DND-41 (cell line): ENCODE measurements around the gene GCNT3.

ENCODE experiments used
- ATAC-seq: fragments of 200-7000 bp; cut with Tn5 transposase; 3 replicates; pipeline ENCODE4 v1.9.1; 2021; ENCODE audit warnings: low read depth; ENCODE audit not compliant: insufficient read depth
- DNase-seq: peaks from one replicate; pipeline ENCODE4 v3.0.0-alpha.2; 2020
- H2AFZ ChIP-seq: 2 replicates; pipeline ENCODE4 v1.6.0; 2012; ENCODE audit warnings: low read depth, low read length
- H3K27ac ChIP-seq: 2 replicates; pipeline ENCODE4 v1.5.1; 2012; ENCODE audit warnings: low read length, inconsistent platforms
- H3K27me3 ChIP-seq: fragments of 200-600 bp; sonication (generic); 2 replicates; pipeline ENCODE4 v1.6.0; 2012; ENCODE audit warnings: low read length, mild to moderate bottlenecking, inconsistent platforms; ENCODE audit not compliant: insufficient read depth, poor library complexity
- H3K36me3 ChIP-seq: 2 replicates; pipeline ENCODE4 v1.5.1; 2012; ENCODE audit warnings: low read length, inconsistent platforms; ENCODE audit not compliant: insufficient read depth
- H3K4me1 ChIP-seq: 2 replicates; pipeline ENCODE4 v1.5.1; 2012; ENCODE audit warnings: mild to moderate bottlenecking, low read length; ENCODE audit not compliant: insufficient read depth
- H3K4me2 ChIP-seq: 2 replicates; pipeline ENCODE4 v1.6.0; 2012; ENCODE audit warnings: mild to moderate bottlenecking, moderate library complexity, low read length, inconsistent platforms; ENCODE audit not compliant: insufficient read depth
- H3K4me3 ChIP-seq, 2 experiments: fragments of 200-600 bp in 1 of 2; shearing (Covaris generic) in 1 of 2; 2 replicates each; pipeline ENCODE4 v1.5.1; 2012 to 2016; ENCODE audit warnings: inconsistent platforms in 2 of 2, low read length in 2 of 2, mild to moderate bottlenecking in 2 of 2, low read depth in 1 of 2, moderate library complexity in 1 of 2
- H3K79me2 ChIP-seq: 2 replicates; pipeline ENCODE4 v1.6.0; 2012; ENCODE audit warnings: low read length, inconsistent platforms; ENCODE audit not compliant: insufficient read depth
- H3K9ac ChIP-seq: 2 replicates; pipeline ENCODE4 v1.6.0; 2012; ENCODE audit warnings: low read depth, mild to moderate bottlenecking, inconsistent platforms, low read length, moderate library complexity
- H3K9me3 ChIP-seq: 2 replicates; pipeline ENCODE4 v1.5.1; 2012; ENCODE audit warnings: low read length, moderate library complexity, mild to moderate bottlenecking, inconsistent platforms; ENCODE audit not compliant: insufficient read depth, severe bottlenecking
- H4K20me1 ChIP-seq: 2 replicates; pipeline ENCODE4 v1.6.0; 2012; ENCODE audit warnings: low read length; ENCODE audit not compliant: insufficient read depth
- CTCF ChIP-seq: IDR thresholded peaks from 2 replicates; pipeline ENCODE4 v1.5.1; 2012; ENCODE audit warnings: borderline replicate concordance, low read length, moderate library complexity, mild to moderate bottlenecking; ENCODE audit not compliant: poor library complexity, severe bottlenecking; ENCODE audit errors: extremely low read depth
- EZH2 ChIP-seq: IDR thresholded peaks from 3 replicates; pipeline ENCODE4 v1.6.1; 2012; ENCODE audit warnings: borderline replicate concordance, low read depth, mild to moderate bottlenecking, moderate library complexity, low read length, inconsistent platforms; ENCODE audit not compliant: severe bottlenecking

The GCNT3 gene

DNA sequence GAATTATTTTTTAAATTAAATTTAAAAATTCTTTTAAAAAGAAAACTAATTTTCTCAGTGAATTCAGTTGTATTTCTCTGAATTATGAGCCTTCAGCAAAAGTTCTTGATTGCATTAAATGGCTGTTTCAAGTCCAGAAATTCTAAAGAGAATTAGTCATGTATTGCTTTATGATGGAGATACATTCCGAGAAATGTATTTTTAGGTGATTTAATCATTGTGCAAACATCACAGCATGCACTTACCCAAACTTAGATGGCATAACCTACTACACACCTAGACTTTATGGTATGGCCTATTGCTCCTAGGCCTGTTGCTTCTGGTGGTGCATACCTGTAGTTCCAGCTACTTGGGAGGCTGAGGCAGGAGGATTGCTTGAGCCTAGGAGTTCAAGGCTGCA lies 44.3 kb upstream of the GCNT3 start:
- Histone ChIP-seq H3K4me3 (no peak overlapping the region), H3K4me1 (no peaks in the 10 kb centered on the region), H3K36me3 (no peaks in the 10 kb centered on the region), H3K27ac (no peak overlapping the region), H4K20me1 (no peaks in the 10 kb centered on the region), H3K9me3 (no peaks in the 10 kb centered on the region), H3K9ac (no peak overlapping the region), H2AFZ (no peak overlapping the region), H3K27me3 (no peaks in the 10 kb centered on the region), H3K4me2 (no peak overlapping the region), H3K79me2 (no peaks in the 10 kb centered on the region)
- no peak for DNase-seq
- no peak for TF ChIP-seq CTCF
- no peak for TF ChIP-seq EZH2
- no peak for ATAC-seq

- H3K4me2 ChIP-seq: no peak overlapping the region
- no peaks in the 10 kb centered on the region for H3K27me3 ChIP-seq
- H3K9ac ChIP-seq: no peak overlapping the region
- ATAC-seq (no peak), DNase-seq (no peak)
- H3K79me2 ChIP-seq: no peaks in the 10 kb centered on the region
- H3K36me3 ChIP-seq: no peaks in the 10 kb centered on the region
- no peak overlapping the region for H3K27ac ChIP-seq
- H4K20me1 ChIP-seq: no peaks in the 10 kb centered on the region
- H3K4me3 ChIP-seq: no peak overlapping the region
- H3K9me3 ChIP-seq: no peaks in the 10 kb centered on the region
- H2AFZ ChIP-seq: no peak overlapping the region
- TF ChIP-seq EZH2: no peak
- TF ChIP-seq CTCF: no peak
- H3K4me1 ChIP-seq: no peaks in the 10 kb centered on the region
Measured at GRCh38 chr15:59569477-59569876, 42.1 kb upstream of the GCNT3 start.

GRCh38 chr15:59570315-59570714 lies 41.3 kb upstream of the GCNT3 start:
- H4K20me1 ChIP-seq: no peaks in the 10 kb centered on the region
- no peak overlapping the region for H3K4me2 ChIP-seq
- H3K9ac ChIP-seq: no peak overlapping the region
- no peaks in the 10 kb centered on the region for H3K79me2 ChIP-seq
- ATAC-seq (no peak), DNase-seq (no peak)
- no peak overlapping the region for H3K4me3 ChIP-seq
- H3K27ac ChIP-seq: no peak overlapping the region
- no peak overlapping the region for H2AFZ ChIP-seq
- H3K36me3 ChIP-seq: no peaks in the 10 kb centered on the region
- H3K4me1 ChIP-seq: no peaks in the 10 kb centered on the region
- TF ChIP-seq EZH2 (no peak), CTCF (no peak)
- no peaks in the 10 kb centered on the region for H3K27me3 ChIP-seq
- H3K9me3 ChIP-seq: no peaks in the 10 kb centered on the region

DNA sequence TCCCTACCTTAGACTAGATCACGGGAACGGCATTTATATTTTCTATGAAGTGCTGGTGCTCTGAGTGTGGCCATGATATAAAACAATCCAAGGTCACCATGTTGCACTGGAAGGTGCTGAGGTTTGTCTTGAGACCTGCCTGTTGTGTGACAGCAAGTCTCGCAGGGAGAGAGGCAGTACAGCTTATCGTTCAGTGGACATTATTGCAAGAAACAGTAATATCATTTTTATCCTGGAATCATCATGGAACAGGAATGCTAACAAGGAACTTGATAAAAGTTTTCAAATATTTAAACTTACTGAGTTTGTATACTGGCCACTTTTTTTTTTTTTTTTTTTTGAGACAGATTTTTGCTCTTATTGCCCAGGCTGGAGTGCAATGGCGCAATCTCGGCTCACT lies 40.0 kb upstream of the GCNT3 start:
- TF ChIP-seq CTCF: no peak
- TF ChIP-seq EZH2: no peak
- no peaks in the 10 kb centered on the region for H3K36me3 ChIP-seq
- H2AFZ ChIP-seq: no peak overlapping the region
- ATAC-seq (no peak), DNase-seq (no peak)
- H3K9me3 ChIP-seq: no peaks in the 10 kb centered on the region
- no peak overlapping the region for H3K4me2 ChIP-seq
- no peak overlapping the region for H3K27ac ChIP-seq
- no peaks in the 10 kb centered on the region for H3K79me2 ChIP-seq
- no peak overlapping the region for H3K4me3 ChIP-seq
- no peaks in the 10 kb centered on the region for H3K4me1 ChIP-seq
- peaks cover 3% of the 10 kb centered on the region for H3K27me3 ChIP-seq
- no peaks in the 10 kb centered on the region for H4K20me1 ChIP-seq
- no peak overlapping the region for H3K9ac ChIP-seq
